OCI-LY7 (cell line): ENCODE results near the gene CHST8.

Experiments used
- EZH2phosphoT487 ChIP-seq: fragments of 200-600 bp; sonication (generic); IDR thresholded peaks from 2 replicates; pipeline ENCODE4 v1.6.1; 2018; ENCODE audit warnings: low read depth, borderline replicate concordance, mild to moderate bottlenecking, mixed run types, antibody characterized with exemption, low read length, moderate library complexity, mixed read lengths
- TF ChIP-seq, protein P1 (sequence below): fragments of 200-600 bp; sonication (generic); conservative IDR thresholded peaks from 2 replicates; pipeline ENCODE4 v1.5.1; 2014; ENCODE audit warnings: mild to moderate bottlenecking, antibody characterized with exemption, low read length, moderate library complexity, mixed read lengths

- TF ChIP-seq, protein P1, sequence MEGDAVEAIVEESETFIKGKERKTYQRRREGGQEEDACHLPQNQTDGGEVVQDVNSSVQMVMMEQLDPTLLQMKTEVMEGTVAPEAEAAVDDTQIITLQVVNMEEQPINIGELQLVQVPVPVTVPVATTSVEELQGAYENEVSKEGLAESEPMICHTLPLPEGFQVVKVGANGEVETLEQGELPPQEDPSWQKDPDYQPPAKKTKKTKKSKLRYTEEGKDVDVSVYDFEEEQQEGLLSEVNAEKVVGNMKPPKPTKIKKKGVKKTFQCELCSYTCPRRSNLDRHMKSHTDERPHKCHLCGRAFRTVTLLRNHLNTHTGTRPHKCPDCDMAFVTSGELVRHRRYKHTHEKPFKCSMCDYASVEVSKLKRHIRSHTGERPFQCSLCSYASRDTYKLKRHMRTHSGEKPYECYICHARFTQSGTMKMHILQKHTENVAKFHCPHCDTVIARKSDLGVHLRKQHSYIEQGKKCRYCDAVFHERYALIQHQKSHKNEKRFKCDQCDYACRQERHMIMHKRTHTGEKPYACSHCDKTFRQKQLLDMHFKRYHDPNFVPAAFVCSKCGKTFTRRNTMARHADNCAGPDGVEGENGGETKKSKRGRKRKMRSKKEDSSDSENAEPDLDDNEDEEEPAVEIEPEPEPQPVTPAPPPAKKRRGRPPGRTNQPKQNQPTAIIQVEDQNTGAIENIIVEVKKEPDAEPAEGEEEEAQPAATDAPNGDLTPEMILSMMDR: no peak
- TF ChIP-seq EZH2phosphoT487: no peak
Observed at GRCh38 chr19:33811246-33811645, 189.5 kb downstream of the CHST8 start.
